BJ (cell line): ENCODE data around the gene ACADS. TPM values are rescaled to one million over a fixed set of nuclear protein-coding genes. Genes with fewer than 3 reads are reported as not detected.

Source experiments
- CTCF ChIA-PET: fragments of 350-600 bp; formaldehyde crosslinking; extraction: SDS; loops from one replicate; lab custom pipeline; 2021; ENCODE audit warnings: antibody characterized with exemption, inconsistent platforms; lab: Yijun Ruan, JAX
- POLR2A ChIA-PET: fragments of 300-600 bp; sonication (Branson Sonifier 250); formaldehyde crosslinking; extraction: SDS; loops from one replicate; lab custom pipeline; 2021; ENCODE audit warnings: antibody characterized with exemption; lab: Charles Lee
- DNase-seq: peaks from one replicate; pipeline ENCODE4 v3.0.0-alpha.2; 2011; ENCODE audit warnings: low read depth
- H3K27me3 ChIP-seq: 2 replicates; pipeline ENCODE4 v1.6.0; 2011; ENCODE audit warnings: low read length; ENCODE audit not compliant: control insufficient read depth, insufficient read depth
- H3K36me3 ChIP-seq: 2 replicates; pipeline ENCODE4 v1.5.1; 2011; ENCODE audit warnings: low read length; ENCODE audit not compliant: control insufficient read depth, insufficient read depth
- H3K4me3 ChIP-seq: 2 replicates; pipeline ENCODE4 v1.5.1; 2011; ENCODE audit warnings: low read depth, mild to moderate bottlenecking, control low read depth, low read length
- CTCF ChIP-seq: IDR thresholded peaks from 2 replicates; pipeline ENCODE4 v1.5.1; 2011; ENCODE audit warnings: low read depth, mild to moderate bottlenecking, control low read depth, inconsistent platforms, low read length, moderate library complexity; ENCODE audit not compliant: insufficient read depth
- polyA plus RNA-seq: library from polyadenylated mRNA; depleted of rRNA; stranded (reverse); fragments of >200 nt; gene quantifications from 2 replicates; pipeline ENCODE4 v1.2.3, GENCODE V29; 2011

ACADS gene
- polyA plus RNA-seq, 1 experiment: 11.9 TPM

- peaks cover 4% of the 10 kb centered on the region; the same call in 1 of the 2 replicates for H3K36me3 ChIP-seq
- ChIA-PET CTCF (interaction anchor here (2.1 kb wide), 1 partner anchor 233 kb away, joined by 7 read pairs; no protein-coding TSS in a partner anchor), POLR2A (no interaction called here)
- no peaks in the 10 kb centered on the region for H3K27me3 ChIP-seq
- H3K4me3 ChIP-seq: no peak overlapping the region
- no peak for TF ChIP-seq CTCF
- DNase-seq: no peak
Observed at GRCh38 chr12:120739031-120739762, 13.6 kb downstream of the ACADS start.

GRCh38 chr12:120739821-120740613, 14.4 kb downstream of the ACADS start:
- ChIA-PET CTCF (no interaction called here), POLR2A (no interaction called here)
- no peak for DNase-seq
- Histone ChIP-seq H3K27me3 (no peaks in the 10 kb centered on the region), H3K4me3 (no peak overlapping the region), H3K36me3 (peaks cover 4% of the 10 kb centered on the region; the same call in 1 of the 2 replicates)
- TF ChIP-seq CTCF: no peak

- no peak for TF ChIP-seq CTCF
- ChIA-PET POLR2A (no interaction called here), CTCF (no interaction called here)
- Histone ChIP-seq H3K4me3 (no peak overlapping the region), H3K27me3 (no peaks in the 10 kb centered on the region), H3K36me3 (peaks cover 4% of the 10 kb centered on the region; the same call in 1 of the 2 replicates)
- no peak for DNase-seq
Observed at GRCh38 chr12:120740871-120741270, 15.2 kb downstream of the ACADS start.

GRCh38 chr12:120741476-120742421, 16.1 kb downstream of the ACADS start:
- Histone ChIP-seq H3K27me3 (no peaks in the 10 kb centered on the region), H3K36me3 (peaks cover 3% of the 10 kb centered on the region; the same call in 1 of the 2 replicates), H3K4me3 (no peak overlapping the region)
- ChIA-PET POLR2A (no interaction called here), CTCF (no interaction called here)
- DNase-seq: no peak
- no peak for TF ChIP-seq CTCF
